ENCODE data around the gene LRRC4C. TPM values are rescaled to one million over a fixed set of nuclear protein-coding genes. Genes with fewer than 3 reads are reported as not detected.

Gene LRRC4C
- polyA plus RNA-seq, 1 experiment = not detected

DNA sequence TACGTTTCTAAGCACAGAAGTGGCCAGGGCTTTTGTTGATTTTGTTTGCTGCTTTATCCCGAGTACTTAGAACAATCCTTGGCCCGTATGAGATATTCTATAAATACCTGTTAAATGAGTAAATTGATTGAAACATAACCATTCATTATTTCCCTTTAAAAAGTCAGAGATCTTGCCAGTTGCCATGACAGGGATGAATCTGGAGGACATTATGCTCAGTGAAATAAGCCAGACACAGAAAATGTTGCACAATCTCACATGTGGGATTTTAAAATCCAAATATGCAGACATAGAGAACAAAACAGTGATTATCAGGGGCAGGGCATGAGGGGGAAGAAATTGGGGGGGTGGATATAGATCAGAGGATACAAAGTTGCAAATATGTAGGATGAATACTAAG lies 1240.1 kb downstream of the LRRC4C start:
- no peak for DNase-seq (ENCODE audit: low read depth)
- CTCF ChIA-PET = no interaction called here
- H3K36me3 ChIP-seq (ENCODE audit: control insufficient read depth, insufficient read depth, low read length) = no peaks in the 10 kb centered on the region
- no peak for TF ChIP-seq CTCF (IDR thresholded peaks at IDR 0.05; ENCODE audit: insufficient read depth, low read depth, low read length)
- no peaks in the 10 kb centered on the region for H3K27me3 ChIP-seq (ENCODE audit: control insufficient read depth, insufficient read depth, low read length)
- no peak overlapping the region for H3K4me3 ChIP-seq (ENCODE audit: low read depth, low read length)
- POLR2A ChIA-PET = no interaction called here

GRCh38 chr11:40215556-40215955 lies 1243.9 kb downstream of the LRRC4C start:
- TF ChIP-seq CTCF (IDR thresholded peaks at IDR 0.05; ENCODE audit: insufficient read depth, low read depth, low read length) = no peak
- Histone ChIP-seq H3K36me3 (ENCODE audit: control insufficient read depth, insufficient read depth, low read length) (no peaks in the 10 kb centered on the region), H3K27me3 (ENCODE audit: control insufficient read depth, insufficient read depth, low read length) (no peaks in the 10 kb centered on the region), H3K4me3 (ENCODE audit: low read depth, low read length) (no peak overlapping the region)
- ChIA-PET CTCF (no interaction called here), POLR2A (no interaction called here)
- DNase-seq (ENCODE audit: low read depth) = no peak

GRCh38 chr11:40207416-40207815 lies 1252.0 kb downstream of the LRRC4C start:
- ChIA-PET POLR2A (no interaction called here), CTCF (no interaction called here)
- Histone ChIP-seq H3K36me3 (ENCODE audit: control insufficient read depth, insufficient read depth, low read length) (no peaks in the 10 kb centered on the region), H3K27me3 (ENCODE audit: control insufficient read depth, insufficient read depth, low read length) (no peaks in the 10 kb centered on the region), H3K4me3 (ENCODE audit: low read depth, low read length) (no peak overlapping the region)
- no peak for TF ChIP-seq CTCF (IDR thresholded peaks at IDR 0.05; ENCODE audit: insufficient read depth, low read depth, low read length)
- no peak for DNase-seq (ENCODE audit: low read depth)

GRCh38 chr11:40204228-40204627 lies 1255.2 kb downstream of the LRRC4C start:
- no peak for DNase-seq (ENCODE audit: low read depth)
- H3K27me3 ChIP-seq (ENCODE audit: control insufficient read depth, insufficient read depth, low read length) = no peaks in the 10 kb centered on the region
- H3K4me3 ChIP-seq (ENCODE audit: low read depth, low read length) = no peak overlapping the region
- CTCF ChIA-PET = interaction anchor here (1.1 kb wide), 1 partner anchor 13 kb away, joined by 3 read pairs; no protein-coding TSS in a partner anchor
- H3K36me3 ChIP-seq (ENCODE audit: control insufficient read depth, insufficient read depth, low read length) = no peaks in the 10 kb centered on the region
- TF ChIP-seq CTCF (IDR thresholded peaks at IDR 0.05; ENCODE audit: insufficient read depth, low read depth, low read length) = no peak
- POLR2A ChIA-PET = no interaction called here

DNA sequence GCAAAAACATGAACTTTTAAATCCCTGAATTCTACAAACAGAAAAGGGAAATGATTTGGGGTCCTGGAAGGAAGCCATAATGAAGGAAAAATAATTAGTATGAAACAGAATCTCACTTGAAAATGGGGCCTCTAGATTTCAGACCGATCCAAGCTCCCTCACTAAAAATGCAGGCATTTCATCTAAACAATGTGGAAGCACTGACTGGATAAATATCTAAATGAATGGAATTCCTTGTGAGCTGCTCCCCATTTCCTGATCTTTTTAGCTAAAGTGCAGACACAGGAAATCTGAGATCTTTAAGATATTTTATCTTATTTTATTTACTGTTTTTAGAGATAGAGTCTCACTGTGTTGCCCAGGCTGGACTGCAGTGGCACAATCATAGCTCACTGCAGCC lies 1255.8 kb downstream of the LRRC4C start:
- Histone ChIP-seq H3K4me3 (ENCODE audit: low read depth, low read length) (no peak overlapping the region), H3K27me3 (ENCODE audit: control insufficient read depth, insufficient read depth, low read length) (no peaks in the 10 kb centered on the region), H3K36me3 (ENCODE audit: control insufficient read depth, insufficient read depth, low read length) (no peaks in the 10 kb centered on the region)
- ChIA-PET POLR2A (no interaction called here), CTCF (interaction anchor here (1.1 kb wide), 1 partner anchor 14 kb away, joined by 3 read pairs; no protein-coding TSS in a partner anchor)
- no peak for TF ChIP-seq CTCF (IDR thresholded peaks at IDR 0.05; ENCODE audit: insufficient read depth, low read depth, low read length)
- no peak for DNase-seq (ENCODE audit: low read depth)

Measured in BJ (cell line).